Measurements from ENCODE around the gene TSPYL2.

Gene TSPYL2

GRCh38 chrX:53126377-53126776 is 44.2 kb downstream of the TSPYL2 start:
- DNase-seq (ENCODE audit: low spot score), result no peak

- DNase-seq (ENCODE audit: low spot score), result no peak
These were observed 46.1 kb downstream of the TSPYL2 start for GRCh38 chrX:53128097-53128749.

GRCh38 chrX:53133400-53133799 is 51.2 kb downstream of the TSPYL2 start:
- DNase-seq (ENCODE audit: low spot score), result no peak

- no peak for DNase-seq (ENCODE audit: low spot score)
These were observed 53.4 kb downstream of the TSPYL2 start for GRCh38 chrX:53135581-53135980.

Data from hematopoietic multipotent progenitor cell treated with erythropoietin and hydrocortisone succinate and interleukin-3 and kit ligand, for 17 days (in vitro differentiated cells).